Neural progenitor cell (in vitro differentiated cells): ENCODE measurements around the gene NRG3. TPM values are rescaled to one million over a fixed set of nuclear protein-coding genes. Genes with fewer than 3 reads are reported as not detected.
A peak's percentile ranks its signal among the peaks of the same experiment; 100 is the strongest.

Experiments
- DNase-seq: peaks from one replicate; pipeline ENCODE4 v3.0.0-alpha.2; 2016; ENCODE audit warnings: low spot score
- H2AFZ ChIP-seq: fragments of 200-600 bp; sonication (generic); replicated peaks from 2 replicates; pipeline ENCODE4 v1.6.1; 2016; ENCODE audit warnings: antibody characterized with exemption
- H3F3A ChIP-seq: fragments of 200-600 bp; sonication (generic); 2 replicates; pipeline ENCODE4 v1.6.1; 2016; ENCODE audit warnings: antibody characterized with exemption, low read depth
- H3K27ac ChIP-seq: fragments of 200-600 bp; sonication (generic); 2 replicates; pipeline ENCODE4 v1.5.1; 2016; ENCODE audit warnings: mild to moderate bottlenecking
- H3K27me3 ChIP-seq: fragments of 200-600 bp; sonication (generic); 2 replicates; pipeline ENCODE4 v1.6.1; 2016; ENCODE audit warnings: mild to moderate bottlenecking, moderate library complexity
- H3K36me3 ChIP-seq: fragments of 200-600 bp; sonication (generic); 2 replicates; pipeline ENCODE4 v1.5.1; 2016
- H3K4me1 ChIP-seq: fragments of 200-600 bp; sonication (generic); 2 replicates; pipeline ENCODE4 v1.6.1; 2016; ENCODE audit warnings: mixed run types
- H3K4me2 ChIP-seq: fragments of 200-600 bp; sonication (generic); 2 replicates; pipeline ENCODE4 v1.6.1; 2016
- H3K4me3 ChIP-seq: fragments of 200-600 bp; sonication (generic); 2 replicates; pipeline ENCODE4 v1.5.1; 2016
- H3K79me2 ChIP-seq: fragments of 200-600 bp; sonication (generic); 2 replicates; pipeline ENCODE4 v1.6.1; 2016; ENCODE audit warnings: low read depth
- H3K9ac ChIP-seq: fragments of 200-600 bp; sonication (generic); 2 replicates; pipeline ENCODE4 v1.6.1; 2016
- H3K9me3 ChIP-seq: fragments of 200-600 bp; sonication (generic); 2 replicates; pipeline ENCODE4 v1.5.1; 2016; ENCODE audit warnings: low read depth
- H4K20me1 ChIP-seq: fragments of 200-600 bp; sonication (generic); 2 replicates; pipeline ENCODE4 v1.6.1; 2016; ENCODE audit warnings: low read depth
- H3K27ac Mint-ChIP-seq: 3 replicates; pipeline ENCODE4 v1.8.0; 2021; ENCODE audit warnings: mixed read lengths
- H3K27me3 Mint-ChIP-seq: 2 replicates; pipeline ENCODE4 v1.8.0; 2022; ENCODE audit warnings: low read depth, mild to moderate bottlenecking, inconsistent platforms, moderate library complexity, mixed read lengths; ENCODE audit not compliant: insufficient read depth
- H3K36me3 Mint-ChIP-seq: 3 replicates; pipeline ENCODE4 v1.8.0; 2021; ENCODE audit warnings: mixed read lengths
- H3K4me1 Mint-ChIP-seq: 3 replicates; pipeline ENCODE4 v1.8.0; 2021; ENCODE audit warnings: mixed read lengths
- H3K4me3 Mint-ChIP-seq: 3 replicates; pipeline ENCODE4 v1.8.0; 2021; ENCODE audit warnings: mild to moderate bottlenecking, moderate library complexity, mixed read lengths
- H3K9me3 Mint-ChIP-seq: 3 replicates; pipeline ENCODE4 v1.8.0; 2020; ENCODE audit warnings: mixed read lengths
- CTCF ChIP-seq: fragments of 200-600 bp; sonication (generic); IDR thresholded peaks from 2 replicates; pipeline ENCODE4 v1.5.1; 2017; ENCODE audit warnings: antibody characterized with exemption, mild to moderate bottlenecking
- EZH2 ChIP-seq: fragments of 200-600 bp; sonication (generic); IDR thresholded peaks from 2 replicates; pipeline ENCODE4 v1.6.1; 2017; ENCODE audit warnings: antibody characterized with exemption, mild to moderate bottlenecking, moderate library complexity
- EZH2phosphoT487 ChIP-seq: fragments of 200-600 bp; sonication (generic); IDR thresholded peaks from 2 replicates; pipeline ENCODE4 v1.6.1; 2017; ENCODE audit warnings: antibody characterized with exemption
- total RNA-seq: library from RNA; depleted of rRNA; stranded (reverse); fragments of >200 nt; gene quantifications from 2 replicates; pipeline ENCODE4 v1.2.3, GENCODE V29; 2015; ENCODE audit warnings: low replicate concordance

NRG3 gene
- total RNA-seq, 1 donor from 2014 or later, result 1.9 TPM

GRCh38 chr10:82319562-82319961 is 444.6 kb downstream of the NRG3 start:
- no peaks in the 10 kb centered on the region for H3K27me3 ChIP-seq
- no peak overlapping the region for H3K9ac ChIP-seq
- H3K4me1 ChIP-seq, result peaks cover 15% of the 10 kb centered on the region
- no peaks in the 10 kb centered on the region for H4K20me1 ChIP-seq
- no peak overlapping the region for H2AFZ ChIP-seq
- Mint-ChIP-seq H3K27ac (no peak overlapping the region), H3K27me3 (no peaks in the 10 kb centered on the region), H3K36me3 (no peaks in the 10 kb centered on the region), H3K9me3 (no peaks in the 10 kb centered on the region), H3K4me3 (no peak overlapping the region), H3K4me1 (peaks cover 31% of the 10 kb centered on the region)
- no peak overlapping the region for H3K4me3 ChIP-seq
- no peaks in the 10 kb centered on the region for H3K36me3 ChIP-seq
- H3K4me2 ChIP-seq, result peak overlapping the region; percentile 9
- H3K9me3 ChIP-seq, result no peaks in the 10 kb centered on the region
- peak; percentile 59 for DNase-seq
- no peak overlapping the region for H3K27ac ChIP-seq
- H3F3A ChIP-seq, result no peaks in the 10 kb centered on the region
- TF ChIP-seq CTCF, result no peak
- TF ChIP-seq EZH2phosphoT487, result no peak
- TF ChIP-seq EZH2, result no peak
- H3K79me2 ChIP-seq, result no peaks in the 10 kb centered on the region

- H3K4me3 ChIP-seq, result no peak overlapping the region
- H2AFZ ChIP-seq, result no peak overlapping the region
- H3K27me3 Mint-ChIP-seq, result no peaks in the 10 kb centered on the region
- H3K4me2 ChIP-seq, result no peak overlapping the region
- H3K4me1 ChIP-seq, result peaks cover 15% of the 10 kb centered on the region
- no peaks in the 10 kb centered on the region for H3K36me3 Mint-ChIP-seq
- no peaks in the 10 kb centered on the region for H3K9me3 ChIP-seq
- H3K9ac ChIP-seq, result no peak overlapping the region
- H3K27ac Mint-ChIP-seq, result no peak overlapping the region
- H3K4me3 Mint-ChIP-seq, result no peak overlapping the region
- H3K4me1 Mint-ChIP-seq, result peaks cover 31% of the 10 kb centered on the region
- no peak for DNase-seq
- no peaks in the 10 kb centered on the region for H3F3A ChIP-seq
- no peak overlapping the region for H3K27ac ChIP-seq
- no peaks in the 10 kb centered on the region for H3K9me3 Mint-ChIP-seq
- H3K36me3 ChIP-seq, result no peaks in the 10 kb centered on the region
- TF ChIP-seq CTCF (no peak), EZH2 (no peak), EZH2phosphoT487 (no peak)
- H4K20me1 ChIP-seq, result no peaks in the 10 kb centered on the region
- no peaks in the 10 kb centered on the region for H3K27me3 ChIP-seq
- no peaks in the 10 kb centered on the region for H3K79me2 ChIP-seq
Observed at GRCh38 chr10:82321724-82322123, 446.7 kb downstream of the NRG3 start.

- Histone ChIP-seq H3K4me2 (no peak overlapping the region), H3K27ac (no peak overlapping the region), H3K79me2 (no peaks in the 10 kb centered on the region), H3F3A (no peaks in the 10 kb centered on the region), H3K36me3 (no peaks in the 10 kb centered on the region), H2AFZ (no peak overlapping the region), H3K4me1 (no peaks in the 10 kb centered on the region), H3K27me3 (no peaks in the 10 kb centered on the region), H3K9me3 (no peaks in the 10 kb centered on the region), H3K4me3 (no peak overlapping the region), H3K9ac (no peak overlapping the region), H4K20me1 (no peaks in the 10 kb centered on the region)
- DNase-seq, result no peak
- Mint-ChIP-seq H3K9me3 (no peaks in the 10 kb centered on the region), H3K4me1 (no peaks in the 10 kb centered on the region), H3K4me3 (no peak overlapping the region), H3K27me3 (peaks cover 2% of the 10 kb centered on the region), H3K27ac (no peak overlapping the region), H3K36me3 (no peaks in the 10 kb centered on the region)
- TF ChIP-seq CTCF, result no peak
- TF ChIP-seq EZH2, result no peak
- no peak for TF ChIP-seq EZH2phosphoT487
Observed at GRCh38 chr10:82331716-82332115, 456.7 kb downstream of the NRG3 start.
